Activated CD8-positive, alpha-beta T cell treated with anti-CD3 and anti-CD28 coated beads, Interleukin-2, amount 10 ng/mL, durations not matched to agents 7 days and 5 days (primary cell): Measurements from ENCODE around the gene F5. TPM values are rescaled to one million over a fixed set of nuclear protein-coding genes. Genes with fewer than 3 reads are reported as not detected.

Experiments used
- ATAC-seq: fragments of 150-1000 bp; cut with Tn5 transposase; one replicate; pipeline ENCODE4 v1.10.0; 2021; ENCODE audit warnings: moderate library complexity
- CTCF ChIA-PET: fragments of 350-600 bp; sonication (Branson Sonifier 250); formaldehyde crosslinking; loops from one replicate; lab custom pipeline; 2021; ENCODE audit warnings: antibody characterized with exemption; lab: Charles Lee
- POLR2A ChIA-PET: fragments of 350-600 bp; sonication (Branson Sonifier 250); formaldehyde crosslinking; loops from one replicate; lab custom pipeline; 2021; ENCODE audit warnings: antibody characterized with exemption; lab: Charles Lee
- DNase-seq: peaks from one replicate; pipeline ENCODE4 v3.0.0-alpha.2; 2020
- H3K27ac Mint-ChIP-seq: one replicate; pipeline ENCODE4 v1.8.0; 2021; ENCODE audit warnings: mild to moderate bottlenecking, mixed read lengths
- H3K27me3 Mint-ChIP-seq: one replicate; pipeline ENCODE4 v1.8.0; 2021; ENCODE audit warnings: low read depth, mixed read lengths
- H3K36me3 Mint-ChIP-seq: one replicate; pipeline ENCODE4 v1.8.0; 2021; ENCODE audit warnings: low read depth, mixed read lengths
- H3K4me1 Mint-ChIP-seq: one replicate; pipeline ENCODE4 v1.8.0; 2021; ENCODE audit warnings: low read depth, mixed read lengths
- H3K4me3 Mint-ChIP-seq: one replicate; pipeline ENCODE4 v1.8.0; 2021; ENCODE audit warnings: mild to moderate bottlenecking, mixed read lengths
- H3K9me3 Mint-ChIP-seq: one replicate; pipeline ENCODE4 v1.8.0; 2022; ENCODE audit warnings: mixed read lengths; ENCODE audit not compliant: insufficient read depth
- total RNA-seq, 2 experiments: library from RNA; stranded (reverse); gene quantifications; one replicate each; pipeline ENCODE4 v1.2.3, GENCODE V29; 2021

The F5 gene
- total RNA-seq, 2 experiments from 2014 or later, result 1.4 to 1.6 TPM

DNA sequence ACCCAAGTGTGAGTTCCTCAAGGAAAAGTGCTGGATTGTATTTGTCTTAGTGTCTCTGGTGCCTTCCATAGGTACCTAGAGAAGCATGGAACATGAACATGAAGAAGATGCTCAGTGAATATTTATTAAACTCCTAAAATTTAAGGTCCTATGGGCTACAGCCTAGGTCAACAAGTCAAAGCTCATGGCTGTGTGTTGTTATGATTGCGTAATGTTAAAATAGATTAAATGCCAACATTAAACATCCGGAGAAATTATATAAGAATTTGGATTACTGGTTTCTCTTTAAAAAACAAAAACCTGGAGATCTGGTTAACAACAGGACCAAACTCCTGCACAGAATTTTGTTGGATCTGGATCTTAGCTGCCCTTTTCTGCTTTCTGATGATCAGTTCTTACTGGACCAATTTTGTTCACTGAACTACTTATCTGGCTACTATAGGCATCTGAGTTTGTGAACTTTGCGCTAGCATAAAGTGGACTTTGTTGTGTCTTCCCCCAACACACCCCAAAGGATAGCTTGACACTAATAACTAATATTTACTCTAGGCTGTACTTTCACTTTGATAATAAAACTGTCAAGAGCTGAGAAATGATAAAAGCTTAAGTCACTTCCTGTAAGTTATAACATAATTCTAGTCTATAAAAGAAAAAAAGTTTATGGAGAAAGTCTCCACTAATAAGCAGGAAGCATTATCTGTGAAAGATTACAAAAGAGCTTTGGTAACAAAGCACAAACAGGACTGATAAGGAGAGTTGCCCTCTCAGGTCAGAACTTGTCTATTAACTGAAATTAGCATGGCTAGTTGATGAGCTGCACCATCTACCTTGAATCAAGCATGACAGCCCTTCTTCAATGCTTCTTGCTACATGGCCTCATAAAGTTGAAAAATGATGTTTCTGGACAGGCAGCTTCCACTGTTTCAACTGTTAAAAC is 20.7 kb downstream of the F5 start:
- ATAC-seq (no peak), DNase-seq (no peak)
- no peak overlapping the region for H3K4me3 Mint-ChIP-seq
- POLR2A ChIA-PET, result no interaction called here
- peaks cover 5% of the 10 kb centered on the region for H3K4me1 Mint-ChIP-seq
- peaks cover 3% of the 10 kb centered on the region for H3K36me3 Mint-ChIP-seq
- H3K27ac Mint-ChIP-seq, result no peak overlapping the region
- H3K27me3 Mint-ChIP-seq, result no peaks in the 10 kb centered on the region
- CTCF ChIA-PET, result interaction anchor here (0.7 to 1.6 kb wide), 7 partner anchors 9 to 962 kb away, joined by 3 to 10 read pairs (median 4); partner anchors contain the start of gene F5
- H3K9me3 Mint-ChIP-seq, result no peaks in the 10 kb centered on the region

GRCh38 chr1:169563650-169564049 is 22.6 kb downstream of the F5 start:
- POLR2A ChIA-PET, result no interaction called here
- no peak overlapping the region for H3K4me3 Mint-ChIP-seq
- peaks cover 5% of the 10 kb centered on the region for H3K4me1 Mint-ChIP-seq
- ATAC-seq (no peak), DNase-seq (no peak)
- no peaks in the 10 kb centered on the region for H3K9me3 Mint-ChIP-seq
- no peak overlapping the region for H3K27ac Mint-ChIP-seq
- no peaks in the 10 kb centered on the region for H3K27me3 Mint-ChIP-seq
- peaks cover 3% of the 10 kb centered on the region for H3K36me3 Mint-ChIP-seq
- CTCF ChIA-PET, result no interaction called here

DNA sequence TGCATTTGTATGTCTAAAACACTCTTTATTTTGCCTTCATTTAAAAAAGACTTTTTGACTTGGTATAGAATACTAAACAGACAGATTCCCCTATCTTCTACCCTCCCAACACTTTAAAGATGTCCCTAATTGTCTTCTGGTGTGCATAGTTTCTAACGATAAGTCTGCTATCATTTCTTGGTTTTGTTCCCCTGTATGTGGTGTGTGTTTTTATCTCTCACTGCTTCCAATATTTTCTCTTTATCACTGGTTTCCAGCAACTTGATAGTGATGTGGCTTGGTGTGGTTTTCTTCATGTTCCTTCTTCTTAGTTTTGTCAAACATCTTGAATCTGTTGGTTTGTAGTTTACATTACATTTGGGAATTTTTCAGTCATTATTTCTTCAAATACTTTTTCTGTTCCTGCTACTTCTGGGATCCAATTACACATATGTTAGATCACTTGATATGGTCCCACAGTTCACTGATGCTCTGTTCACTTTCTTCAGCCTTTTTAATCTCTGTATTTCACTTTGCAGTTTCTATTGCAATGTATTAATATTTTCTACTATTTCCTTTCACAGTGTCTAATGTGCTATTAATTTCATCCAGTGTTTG is 23.2 kb downstream of the F5 start:
- Mint-ChIP-seq H3K27ac (no peak overlapping the region), H3K4me3 (no peak overlapping the region), H3K9me3 (no peaks in the 10 kb centered on the region), H3K4me1 (peaks cover 5% of the 10 kb centered on the region), H3K27me3 (no peaks in the 10 kb centered on the region), H3K36me3 (peaks cover 3% of the 10 kb centered on the region)
- DNase-seq (no peak), ATAC-seq (no peak)
- ChIA-PET POLR2A (no interaction called here), CTCF (no interaction called here)

GRCh38 chr1:169561692-169562091 is 24.6 kb downstream of the F5 start:
- no peaks in the 10 kb centered on the region for H3K9me3 Mint-ChIP-seq

DNA sequence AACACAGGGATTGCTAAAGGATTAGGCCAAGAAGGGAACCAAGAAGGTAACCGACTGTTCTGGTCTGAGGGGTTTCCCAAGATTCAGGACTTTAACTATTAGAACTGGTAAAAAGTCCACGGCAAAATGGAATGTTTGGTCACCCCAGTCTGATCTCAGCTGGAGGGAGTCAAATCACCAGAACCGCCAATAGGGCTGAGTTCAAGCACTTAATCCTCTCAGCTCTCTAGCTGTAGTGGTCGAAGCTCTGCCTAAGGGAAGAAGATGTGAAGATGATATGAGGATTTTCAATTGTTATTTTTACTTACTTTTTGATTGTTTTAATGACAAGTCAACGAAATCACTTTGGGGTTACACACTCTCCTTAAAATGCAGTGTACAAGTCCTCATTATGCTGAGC is 29.1 kb downstream of the F5 start:
- POLR2A ChIA-PET, result no interaction called here

More at GRCh38 chr1:169561692-169562091, 24.6 kb downstream of the F5 start:
- Mint-ChIP-seq H3K36me3 (peaks cover 3% of the 10 kb centered on the region), H3K27me3 (no peaks in the 10 kb centered on the region), H3K4me1 (peaks cover 5% of the 10 kb centered on the region), H3K4me3 (no peak overlapping the region), H3K27ac (no peak overlapping the region)
- ChIA-PET CTCF (no interaction called here), POLR2A (no interaction called here)
- DNase-seq (no peak), ATAC-seq (no peak)

DNA sequence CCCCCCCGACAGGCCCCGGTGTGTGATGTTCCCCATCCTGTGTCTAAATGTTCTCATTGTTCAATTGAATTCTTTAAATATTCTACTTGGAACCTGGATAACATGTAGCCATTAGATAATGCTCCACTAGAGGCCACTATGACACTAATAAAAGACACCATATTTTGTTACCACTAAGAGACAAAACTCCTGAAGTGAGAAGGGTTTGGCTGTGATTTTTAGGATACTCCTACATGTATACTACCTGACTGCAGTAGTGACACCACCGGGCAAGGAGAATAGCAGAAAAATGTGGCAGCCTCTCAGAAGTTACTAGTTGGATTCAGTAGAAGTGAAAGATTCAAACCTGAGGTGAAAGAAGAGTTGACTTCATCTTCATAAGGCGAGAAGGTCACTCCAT is 36.0 kb downstream of the F5 start:
- ChIA-PET CTCF (interaction anchor here (0.7 to 4.5 kb wide), 12 partner anchors 9 to 259 kb away, joined by 3 to 39 read pairs (median 7); partner anchors contain the start of gene F5), POLR2A (no interaction called here)
- no peaks in the 10 kb centered on the region for H3K36me3 Mint-ChIP-seq
- no peaks in the 10 kb centered on the region for H3K4me1 Mint-ChIP-seq
- H3K27me3 Mint-ChIP-seq, result no peaks in the 10 kb centered on the region
- DNase-seq, result no peak
- no peak overlapping the region for H3K4me3 Mint-ChIP-seq
- ATAC-seq, result no peak
- H3K27ac Mint-ChIP-seq, result no peak overlapping the region
- H3K9me3 Mint-ChIP-seq, result no peaks in the 10 kb centered on the region

More for the DNA sequence above, 29.1 kb downstream of the F5 start:
- Mint-ChIP-seq H3K4me1 (no peaks in the 10 kb centered on the region), H3K36me3 (no peaks in the 10 kb centered on the region), H3K27ac (no peak overlapping the region), H3K9me3 (no peaks in the 10 kb centered on the region), H3K27me3 (no peaks in the 10 kb centered on the region), H3K4me3 (no peak overlapping the region)
- CTCF ChIA-PET, result interaction anchor here (1.0 to 2.9 kb wide), 7 partner anchors 9 to 237 kb away, joined by 3 to 12 read pairs (median 3); partner anchors contain the start of gene F5
- DNase-seq (no peak), ATAC-seq (no peak)

GRCh38 chr1:169548282-169548681 is 38.0 kb downstream of the F5 start:
- no peaks in the 10 kb centered on the region for H3K36me3 Mint-ChIP-seq
- no peaks in the 10 kb centered on the region for H3K4me1 Mint-ChIP-seq
- ATAC-seq (no peak), DNase-seq (no peak)
- ChIA-PET CTCF (interaction anchor here (0.6 to 3.7 kb wide), 11 partner anchors 10 to 944 kb away, joined by 3 to 20 read pairs (median 4); partner anchors contain the start of gene F5), POLR2A (no interaction called here)
- H3K27me3 Mint-ChIP-seq, result no peaks in the 10 kb centered on the region
- no peaks in the 10 kb centered on the region for H3K9me3 Mint-ChIP-seq
- H3K4me3 Mint-ChIP-seq, result no peak overlapping the region
- no peak overlapping the region for H3K27ac Mint-ChIP-seq

DNA sequence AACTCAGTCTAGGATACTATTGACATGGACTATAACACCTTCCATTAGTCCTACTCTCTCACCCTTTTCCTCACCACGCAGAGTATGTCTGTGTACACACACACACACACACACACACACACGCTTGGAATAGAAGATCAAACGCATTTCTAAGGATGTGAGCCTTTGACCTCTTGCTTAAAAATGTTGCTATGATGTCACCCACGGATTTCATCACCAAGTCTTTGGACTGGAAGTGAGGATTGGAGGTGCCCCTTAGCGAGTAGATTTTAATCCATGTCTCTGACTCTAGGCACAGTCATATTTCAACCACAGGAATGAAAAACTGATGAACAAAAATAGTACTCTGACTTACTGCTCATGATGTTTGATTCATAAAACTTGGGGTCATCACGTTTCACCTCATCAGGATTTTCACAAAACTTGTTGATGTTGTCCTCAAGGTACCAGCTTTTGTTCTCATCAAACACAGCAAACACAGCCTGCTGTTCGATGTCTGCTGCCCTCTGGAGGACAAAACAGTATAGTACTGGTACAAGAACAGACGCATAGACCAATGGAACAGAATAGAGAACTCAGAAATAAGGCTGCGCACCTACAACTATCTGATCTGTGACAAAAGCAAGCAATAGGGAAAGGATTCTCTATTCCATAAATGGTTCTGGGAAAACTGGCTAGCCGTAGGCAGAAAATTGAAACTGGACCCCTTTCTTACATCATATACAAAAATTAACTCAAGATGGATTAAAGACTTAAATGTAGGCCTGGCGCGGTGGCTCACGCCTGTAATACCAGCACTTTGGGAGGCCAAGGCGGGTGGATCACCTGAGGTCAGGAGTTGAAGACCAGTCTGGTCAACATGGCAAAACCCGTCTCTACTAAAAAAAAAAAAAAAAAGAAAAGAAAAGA is 39.9 kb downstream of the F5 start:
- no peak overlapping the region for H3K4me3 Mint-ChIP-seq
- ChIA-PET CTCF (interaction anchor here (0.6 to 3.1 kb wide), 39 partner anchors 8 to 1204 kb away, joined by 3 to 19 read pairs (median 4); partner anchors contain the start of genes F5 and SLC19A2), POLR2A (no interaction called here)
- ATAC-seq, result peak; percentile 93
- no peaks in the 10 kb centered on the region for H3K27me3 Mint-ChIP-seq
- H3K27ac Mint-ChIP-seq, result no peak overlapping the region
- no peaks in the 10 kb centered on the region for H3K4me1 Mint-ChIP-seq
- DNase-seq, result peak; percentile 77
- no peaks in the 10 kb centered on the region for H3K36me3 Mint-ChIP-seq
- no peaks in the 10 kb centered on the region for H3K9me3 Mint-ChIP-seq

- H3K9me3 Mint-ChIP-seq, result no peaks in the 10 kb centered on the region
- H3K4me1 Mint-ChIP-seq, result no peaks in the 10 kb centered on the region
- no peaks in the 10 kb centered on the region for H3K36me3 Mint-ChIP-seq
- POLR2A ChIA-PET, result no interaction called here
- H3K27ac Mint-ChIP-seq, result no peak overlapping the region
- DNase-seq (no peak), ATAC-seq (no peak)
- no peak overlapping the region for H3K4me3 Mint-ChIP-seq
- CTCF ChIA-PET, result interaction anchor here (1.1 to 3.1 kb wide), 15 partner anchors 10 to 1203 kb away, joined by 3 to 19 read pairs (median 7); partner anchors contain the start of gene SLC19A2
- H3K27me3 Mint-ChIP-seq, result no peaks in the 10 kb centered on the region
These were observed 40.8 kb downstream of the F5 start for GRCh38 chr1:169545472-169545871.

DNA sequence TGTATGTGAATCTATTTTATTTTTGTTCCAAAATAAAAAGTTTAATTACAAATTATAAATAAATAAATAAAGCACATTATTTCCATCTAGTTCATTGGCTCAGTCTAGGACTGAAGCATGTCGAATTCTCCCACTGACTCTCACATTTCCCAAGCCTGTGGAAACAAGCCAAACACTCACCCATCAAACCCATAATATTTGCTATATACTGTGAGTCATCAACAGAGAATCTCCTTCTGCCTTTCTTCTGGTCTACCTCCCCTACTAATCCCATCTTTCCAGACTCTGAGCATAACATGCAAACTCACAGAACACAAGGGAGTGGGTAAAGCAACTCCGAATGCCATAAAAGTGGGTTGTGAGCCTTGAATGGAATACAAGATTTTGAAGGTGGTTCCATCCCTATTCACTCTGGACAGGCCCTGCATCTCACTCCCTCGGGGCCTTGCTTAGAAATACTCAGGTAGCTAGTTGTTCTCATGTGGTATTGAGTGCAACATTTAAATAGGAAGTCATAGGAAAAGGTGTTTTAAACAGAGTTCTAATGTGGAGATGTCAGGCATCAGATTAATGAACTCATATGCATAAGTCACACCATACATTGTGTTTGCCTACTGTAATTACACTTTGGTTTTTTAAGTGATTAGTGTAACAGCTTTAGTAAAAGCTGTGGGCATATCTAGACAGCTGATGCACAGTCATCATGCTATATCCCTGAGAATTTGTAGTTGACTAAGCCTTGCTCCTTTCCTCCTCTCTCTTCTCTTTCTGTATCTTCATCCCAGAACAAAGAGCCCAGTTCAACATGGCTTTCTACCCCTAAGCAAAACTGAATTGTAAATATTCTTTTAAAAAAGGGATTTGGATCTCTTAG is 47.0 kb downstream of the F5 start:
- H3K36me3 Mint-ChIP-seq, result no peaks in the 10 kb centered on the region
- ATAC-seq, result no peak
- no peaks in the 10 kb centered on the region for H3K9me3 Mint-ChIP-seq
- POLR2A ChIA-PET, result no interaction called here
- H3K4me1 Mint-ChIP-seq, result no peaks in the 10 kb centered on the region
- H3K4me3 Mint-ChIP-seq, result no peak overlapping the region
- no peak for DNase-seq
- H3K27ac Mint-ChIP-seq, result no peak overlapping the region
- H3K27me3 Mint-ChIP-seq, result no peaks in the 10 kb centered on the region
- CTCF ChIA-PET, result no interaction called here
